ENCODE data around the gene CIB4.
"Not testable (repeated sequence)": the region's sequence is repeated elsewhere in the genome, so short reads cannot be mapped to it uniquely, and the experiment has no call there.

Gene CIB4

DNA sequence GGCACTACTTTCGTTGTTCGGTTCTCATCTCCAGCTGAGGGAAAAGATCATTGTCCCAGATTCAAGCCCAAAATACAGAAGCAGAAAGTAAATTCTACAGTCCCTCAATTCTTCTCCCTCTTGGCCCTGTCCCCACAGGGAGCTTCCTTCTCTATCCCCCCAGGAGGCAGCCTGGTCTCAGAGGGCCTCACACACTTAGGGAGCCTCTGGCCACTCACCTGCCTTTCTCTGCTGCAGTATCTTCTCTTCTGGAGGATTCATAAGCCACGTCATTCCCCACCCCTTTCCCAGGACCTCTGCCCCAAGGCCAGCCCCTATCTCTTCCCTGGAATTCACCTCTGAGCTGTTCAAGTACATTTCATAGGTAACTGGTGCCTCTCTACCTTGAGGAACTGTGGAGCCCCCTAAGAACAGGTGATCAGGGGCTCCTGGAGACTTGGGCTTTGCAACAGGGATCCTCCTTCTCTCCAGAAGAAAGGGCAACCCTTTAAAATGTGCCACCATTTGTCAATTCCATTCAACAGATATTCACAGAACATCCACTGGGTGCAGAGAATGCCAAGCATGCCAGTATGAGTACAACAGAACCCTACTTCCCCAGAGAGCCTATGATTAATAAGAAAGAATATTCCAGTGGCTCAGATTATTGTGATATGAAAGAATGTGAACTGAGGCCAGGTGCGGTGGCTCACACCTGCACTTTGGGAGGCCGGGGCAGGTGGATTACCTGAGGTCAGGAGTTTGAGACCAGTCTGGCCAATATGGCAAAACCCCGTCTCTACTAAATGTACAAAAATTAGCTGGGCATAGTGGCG is 72.9 kb downstream of the CIB4 start:
- no peak for DNase-seq (ENCODE audit: low read depth in 2 of 2)

DNA sequence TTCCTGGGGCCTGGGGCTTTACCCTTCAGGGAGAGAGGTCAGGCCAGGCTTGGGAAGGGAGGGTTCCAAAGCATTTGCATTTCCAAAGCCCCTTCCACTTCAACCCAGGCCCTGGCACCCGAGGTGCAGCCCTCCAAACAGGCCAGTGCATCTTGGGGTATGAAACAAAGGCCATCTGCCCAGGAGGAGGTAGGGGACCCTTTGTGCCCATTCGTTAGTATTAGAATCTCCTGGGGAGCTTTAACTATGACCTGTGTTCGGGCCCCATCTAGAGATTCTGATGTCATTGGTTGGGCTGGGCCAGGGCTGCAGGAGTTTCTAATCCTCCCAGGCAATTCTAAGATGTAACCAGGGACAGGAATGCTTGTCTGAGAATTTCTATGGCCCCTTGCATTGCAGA is 73.6 kb downstream of the CIB4 start:
- DNase-seq (ENCODE audit: low read depth in 2 of 2) = no peak

DNA sequence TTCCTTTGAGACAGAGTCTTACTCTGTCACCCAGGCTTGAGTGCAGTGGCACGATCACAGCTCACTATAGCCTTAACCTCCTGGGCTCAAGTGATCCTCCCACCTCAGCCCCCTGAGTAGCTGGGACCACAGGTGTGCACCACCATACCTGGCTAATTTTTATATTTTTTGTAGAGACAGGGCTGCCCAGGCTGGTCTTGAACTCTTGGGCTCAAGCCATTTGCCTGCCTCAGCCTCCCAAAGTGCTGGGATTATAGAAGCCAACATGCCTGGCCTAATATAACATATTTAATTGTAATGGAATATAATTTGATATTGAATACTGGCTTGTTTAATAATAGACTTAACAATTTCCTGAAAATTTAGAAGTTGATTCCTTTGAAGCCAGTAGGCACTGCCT is 74.4 kb downstream of the CIB4 start:
- not testable (repeated sequence) for DNase-seq (ENCODE audit: low read depth in 2 of 2)

DNA sequence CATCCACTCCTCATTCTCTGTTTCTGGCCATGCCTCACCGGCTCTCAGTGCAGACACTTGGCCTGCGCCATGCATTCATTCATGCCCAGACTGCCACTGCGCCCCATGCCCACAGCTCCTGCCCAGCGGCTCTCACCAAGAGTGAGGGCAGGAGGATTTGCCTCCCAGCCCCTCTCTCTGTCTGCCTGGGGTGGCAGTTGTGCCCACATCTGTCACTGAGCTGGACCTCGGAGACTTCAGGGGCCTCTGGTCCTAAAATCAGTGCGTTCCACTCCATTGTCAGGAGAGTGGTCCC is 75.1 kb downstream of the CIB4 start:
- DNase-seq (ENCODE audit: low read depth in 2 of 2) = no peak

DNA sequence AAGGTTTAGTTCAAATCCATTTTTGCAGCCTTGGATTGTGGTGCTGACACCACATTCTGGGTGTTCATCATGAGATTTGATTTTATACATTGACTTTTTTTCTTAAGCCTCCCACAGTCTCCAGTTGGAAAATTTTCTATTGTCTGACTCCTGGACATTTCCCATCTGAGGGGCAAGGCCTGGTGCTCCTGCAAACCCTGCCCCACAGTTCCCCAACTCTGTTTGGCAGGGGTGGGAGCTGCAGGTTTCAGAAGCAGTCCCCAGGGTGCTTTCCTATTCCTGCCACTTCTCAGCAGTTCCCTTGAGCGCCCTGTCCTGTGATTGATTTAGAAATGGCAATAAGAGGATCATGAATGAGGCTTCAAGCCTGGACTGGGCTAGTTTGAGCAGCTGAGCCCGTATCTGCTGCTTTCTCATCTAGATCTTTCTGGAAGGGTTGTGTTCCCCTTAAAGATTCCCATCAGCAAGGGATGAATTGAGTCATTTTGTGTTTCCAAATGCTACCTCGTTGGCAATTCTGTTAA is 77.0 kb downstream of the CIB4 start:
- DNase-seq (ENCODE audit: low read depth in 2 of 2) = no peak

DNA sequence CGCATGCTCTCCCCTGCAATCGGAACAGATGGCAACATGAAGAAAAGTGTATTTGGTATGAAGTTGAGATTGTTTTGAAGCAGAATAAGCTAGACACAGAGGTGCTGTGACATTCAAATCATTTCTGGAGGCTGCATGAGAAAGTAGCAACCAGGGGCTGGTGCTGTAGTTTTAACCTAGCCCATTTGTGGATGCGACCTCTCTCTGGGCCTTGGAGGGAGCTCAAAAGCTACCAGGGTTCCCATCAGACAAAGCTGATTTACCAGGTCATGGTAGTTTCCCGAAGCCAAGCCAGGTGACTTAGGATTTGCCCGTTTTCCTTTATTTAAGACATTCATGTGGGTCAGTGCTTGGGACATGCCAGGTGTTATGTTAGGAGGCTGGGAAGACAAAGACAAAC is 77.5 kb downstream of the CIB4 start:
- no peak for DNase-seq (ENCODE audit: low read depth in 2 of 2)

DNA sequence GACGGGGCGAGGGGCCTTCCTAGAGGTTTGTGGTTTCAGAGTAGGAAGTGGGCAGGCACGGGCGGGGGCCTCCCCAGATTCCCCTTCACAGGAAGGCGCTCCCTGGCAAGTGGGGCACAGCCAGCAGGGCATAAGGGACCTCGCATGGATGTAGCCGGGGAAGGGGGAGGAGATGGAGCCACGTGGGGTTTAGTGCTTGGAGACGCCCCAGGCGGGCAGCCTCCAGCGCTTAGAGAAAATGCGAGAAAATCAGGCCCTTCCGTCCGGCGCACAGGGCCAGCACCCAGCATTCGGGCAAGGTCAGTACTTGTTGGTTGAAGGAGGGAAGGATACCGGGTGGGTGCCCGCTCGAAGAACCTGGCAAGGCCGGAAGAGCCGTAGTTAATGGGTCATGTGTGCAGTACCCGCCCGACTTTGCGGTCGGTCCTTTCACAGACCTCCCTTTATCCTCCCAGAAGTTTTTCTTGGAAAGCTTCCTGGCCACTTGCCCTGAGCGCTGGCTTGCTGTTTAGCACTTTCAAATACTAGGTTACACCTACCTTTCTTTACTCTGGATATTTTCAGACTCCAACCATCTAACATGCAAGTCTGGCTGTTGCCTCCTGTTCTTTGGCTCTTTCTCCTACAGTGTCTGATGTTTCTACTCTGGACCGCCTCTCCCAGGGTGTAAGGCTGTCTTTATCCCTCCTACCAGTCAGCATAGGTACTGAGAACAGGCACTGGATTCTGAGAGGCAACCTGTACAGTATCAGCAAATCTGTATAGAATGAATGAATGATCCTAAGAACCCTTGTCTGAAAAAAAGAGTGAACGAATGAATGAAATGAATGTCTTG is 78.1 kb downstream of the CIB4 start:
- DNase-seq (ENCODE audit: low read depth in 2 of 2) = no peak

DNA sequence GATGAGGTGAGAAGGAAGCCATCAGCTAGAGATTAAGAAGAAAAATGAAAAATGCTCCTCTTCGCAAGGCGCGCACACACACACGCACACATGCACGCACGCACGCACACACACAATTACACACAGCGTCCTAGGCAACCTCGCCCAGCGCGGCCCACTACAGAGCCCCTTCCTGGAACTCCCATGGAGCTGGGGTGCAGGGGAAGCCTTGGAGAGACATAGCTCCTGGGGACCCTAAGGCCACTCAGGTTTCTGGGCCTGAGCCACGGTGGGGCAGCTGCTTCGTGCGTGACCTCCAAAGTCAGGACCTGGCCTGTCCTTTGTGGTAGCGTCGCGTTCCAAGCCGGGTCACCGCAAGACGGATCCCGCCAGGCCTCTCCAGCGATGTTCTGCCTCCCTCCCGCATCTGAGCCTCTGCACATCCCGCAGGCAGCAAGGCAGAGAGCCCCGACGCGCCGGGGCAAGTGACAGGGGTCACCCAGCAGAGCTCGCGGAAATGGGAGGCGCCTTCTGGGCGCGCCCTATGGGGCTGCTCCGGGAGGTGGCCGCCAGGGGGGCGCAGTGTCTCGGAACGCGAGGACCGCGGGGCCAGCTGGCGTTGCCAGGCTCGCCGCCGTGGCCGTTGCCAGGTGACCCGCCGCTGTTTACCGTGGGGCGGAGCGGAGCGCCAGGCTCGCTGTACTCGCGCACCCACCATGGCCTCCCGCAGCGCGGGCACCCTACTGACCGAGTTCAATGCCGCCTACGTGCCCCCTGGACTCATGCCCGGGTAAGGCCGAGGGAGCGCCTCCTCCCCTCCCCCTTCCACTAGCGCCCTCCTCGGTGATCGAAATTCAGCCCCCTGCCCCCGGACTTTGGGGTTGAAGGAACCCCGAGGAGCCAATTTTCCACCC is 79.0 kb downstream of the CIB4 start:
- DNase-seq (ENCODE audit: low read depth in 2 of 2) = no peak

DNA sequence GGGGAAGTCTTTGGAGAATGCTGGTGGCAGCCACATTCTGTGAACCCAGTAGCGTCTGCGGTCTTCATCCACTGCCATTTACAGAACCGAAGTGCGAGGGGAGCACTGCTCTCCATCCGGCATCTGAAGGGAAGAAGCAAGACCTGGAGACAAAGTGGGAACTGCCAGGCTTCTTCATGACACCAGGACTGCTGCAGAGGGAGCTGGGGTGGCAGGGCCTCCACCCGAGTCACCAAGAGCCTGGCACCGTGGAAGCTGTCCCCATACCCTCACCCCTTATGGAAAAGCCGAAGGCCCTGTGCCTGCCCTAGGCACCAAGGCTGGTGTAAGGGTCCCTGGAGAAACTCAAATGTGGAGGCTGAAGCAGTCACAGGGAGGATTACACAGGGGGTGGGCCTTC is 79.8 kb downstream of the CIB4 start:
- DNase-seq (ENCODE audit: low read depth in 2 of 2) = no peak

DNA sequence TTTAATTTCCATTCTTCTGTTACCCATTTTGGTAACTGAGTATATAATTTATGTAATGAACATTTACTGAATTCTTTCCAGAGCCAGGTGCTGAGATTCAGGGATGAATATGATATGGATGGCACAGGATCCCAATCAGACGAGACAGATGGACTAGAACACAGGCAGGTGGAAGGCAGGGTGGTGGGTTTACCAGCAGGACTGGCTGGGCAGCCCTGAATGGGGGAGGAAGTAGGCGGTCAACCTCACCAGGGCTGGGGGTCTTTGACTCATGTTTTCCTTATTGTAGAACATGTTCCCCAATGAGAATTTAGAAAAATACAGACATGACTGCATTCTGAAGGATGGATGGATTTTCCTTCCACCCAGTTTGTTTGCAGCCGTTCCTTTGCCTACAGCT is 80.3 kb downstream of the CIB4 start:
- no peak for DNase-seq (ENCODE audit: low read depth in 2 of 2)

DNA sequence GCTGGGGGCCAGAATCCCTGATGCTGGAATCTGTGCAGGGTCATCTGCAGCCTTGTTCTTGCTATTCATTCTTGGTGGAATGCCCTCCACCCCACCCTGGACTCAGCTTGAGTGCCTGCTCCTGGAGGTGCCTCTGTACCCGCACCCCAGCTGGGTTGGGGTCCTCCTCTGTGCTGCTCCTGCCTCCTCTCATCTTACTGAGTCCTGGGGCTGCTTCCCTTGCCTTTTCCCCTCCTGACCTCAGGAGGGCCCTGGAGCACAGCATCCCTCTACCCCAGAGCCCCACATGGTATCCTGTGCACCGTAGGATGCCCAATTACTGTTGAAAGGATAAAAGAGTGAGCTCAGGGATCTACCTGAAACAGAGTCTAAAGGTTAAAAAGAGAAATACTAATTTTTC is 81.6 kb downstream of the CIB4 start:
- DNase-seq (ENCODE audit: low read depth in 2 of 2) = no peak

DNA sequence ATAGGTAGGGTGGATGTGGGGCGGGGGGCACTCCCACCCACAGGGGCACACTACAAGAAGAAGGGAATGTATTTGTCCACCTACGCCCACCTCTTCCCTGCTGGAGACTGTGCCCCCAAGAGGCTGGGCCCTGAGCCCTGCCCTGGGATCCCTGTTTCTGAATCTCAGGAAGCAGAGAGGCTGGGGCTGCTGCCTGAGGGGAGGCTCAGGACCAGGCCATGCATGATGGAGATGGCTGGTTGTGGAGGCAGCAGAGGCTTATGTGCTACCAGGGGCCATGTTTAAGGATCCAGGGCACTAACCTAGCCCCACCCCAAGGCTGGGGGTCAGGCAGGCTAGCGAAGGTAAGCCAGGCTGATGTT is 82.1 kb downstream of the CIB4 start:
- DNase-seq (ENCODE audit: low read depth in 2 of 2) = no peak

DNA sequence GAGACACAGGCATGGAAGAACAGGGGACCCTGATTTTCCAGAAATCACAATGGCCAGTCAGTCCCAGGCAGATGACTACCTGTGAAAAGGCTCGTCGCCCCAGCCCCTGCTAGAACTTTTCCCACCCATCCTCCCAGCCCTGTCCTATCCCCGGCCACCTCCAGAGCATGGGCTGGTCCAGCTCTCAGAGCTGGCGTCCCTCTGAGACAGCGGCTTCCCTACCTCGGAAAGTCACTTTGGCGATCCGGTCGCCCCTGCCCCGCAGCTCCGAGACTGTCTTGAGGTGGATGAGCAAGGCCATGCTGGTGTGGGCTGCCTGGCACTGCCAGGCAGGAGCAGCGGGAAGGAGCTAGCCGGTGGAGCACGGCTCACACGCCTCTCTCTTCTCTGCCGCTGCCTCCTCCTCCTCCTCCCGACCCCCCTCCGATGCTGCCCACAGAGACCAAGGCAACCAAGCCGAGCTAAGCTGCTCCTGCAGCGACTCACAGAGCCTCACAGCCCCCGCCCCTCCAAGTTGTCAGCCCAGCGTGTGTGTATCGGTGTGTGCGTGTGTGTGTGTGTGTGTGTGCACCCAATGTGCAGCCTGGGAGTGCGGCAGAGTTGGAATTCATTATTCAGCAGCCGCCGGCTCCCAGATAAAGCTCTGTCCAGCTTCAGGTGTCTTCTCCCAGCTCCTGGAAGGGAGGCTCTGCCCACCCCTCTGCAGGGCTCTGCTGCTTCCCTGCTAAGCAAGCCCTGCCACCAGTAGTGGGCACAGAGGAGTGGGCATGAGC is 82.7 kb downstream of the CIB4 start:
- no peak for DNase-seq (ENCODE audit: low read depth in 2 of 2)

DNA sequence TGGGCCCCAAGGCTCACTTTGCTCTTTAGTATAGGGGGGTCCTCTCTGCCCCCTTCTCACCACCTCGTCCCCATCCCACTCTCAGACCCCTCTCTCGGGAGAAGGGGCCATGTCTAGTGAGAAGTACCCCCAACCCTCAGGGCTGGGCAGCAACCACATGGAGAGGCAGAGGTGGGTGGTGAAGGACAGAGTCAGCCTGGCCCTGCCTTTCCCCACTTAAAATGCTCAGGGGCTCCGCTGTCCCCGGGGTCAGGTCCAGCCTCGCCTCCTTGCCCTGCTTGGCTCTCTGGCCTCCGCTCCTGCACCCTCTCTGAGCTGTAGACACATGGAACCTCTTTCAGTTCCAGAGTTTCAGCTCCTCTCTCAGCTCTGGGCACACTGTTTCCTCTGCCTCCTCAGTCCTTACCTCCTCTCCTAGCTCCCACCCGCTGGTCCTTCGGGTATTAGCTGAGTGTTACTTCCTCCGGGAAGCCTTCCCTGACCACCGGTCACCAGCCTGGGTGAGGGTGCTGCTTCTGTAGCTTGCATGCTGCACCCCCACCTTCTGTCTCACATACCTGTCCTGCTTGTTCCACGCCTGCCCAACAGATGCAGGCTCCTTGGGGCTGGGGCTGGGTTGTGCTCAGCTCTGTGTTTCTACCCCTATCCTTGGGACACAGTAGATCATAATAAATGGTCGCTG is 83.8 kb downstream of the CIB4 start:
- no peak for DNase-seq (ENCODE audit: low read depth in 2 of 2)

DNA sequence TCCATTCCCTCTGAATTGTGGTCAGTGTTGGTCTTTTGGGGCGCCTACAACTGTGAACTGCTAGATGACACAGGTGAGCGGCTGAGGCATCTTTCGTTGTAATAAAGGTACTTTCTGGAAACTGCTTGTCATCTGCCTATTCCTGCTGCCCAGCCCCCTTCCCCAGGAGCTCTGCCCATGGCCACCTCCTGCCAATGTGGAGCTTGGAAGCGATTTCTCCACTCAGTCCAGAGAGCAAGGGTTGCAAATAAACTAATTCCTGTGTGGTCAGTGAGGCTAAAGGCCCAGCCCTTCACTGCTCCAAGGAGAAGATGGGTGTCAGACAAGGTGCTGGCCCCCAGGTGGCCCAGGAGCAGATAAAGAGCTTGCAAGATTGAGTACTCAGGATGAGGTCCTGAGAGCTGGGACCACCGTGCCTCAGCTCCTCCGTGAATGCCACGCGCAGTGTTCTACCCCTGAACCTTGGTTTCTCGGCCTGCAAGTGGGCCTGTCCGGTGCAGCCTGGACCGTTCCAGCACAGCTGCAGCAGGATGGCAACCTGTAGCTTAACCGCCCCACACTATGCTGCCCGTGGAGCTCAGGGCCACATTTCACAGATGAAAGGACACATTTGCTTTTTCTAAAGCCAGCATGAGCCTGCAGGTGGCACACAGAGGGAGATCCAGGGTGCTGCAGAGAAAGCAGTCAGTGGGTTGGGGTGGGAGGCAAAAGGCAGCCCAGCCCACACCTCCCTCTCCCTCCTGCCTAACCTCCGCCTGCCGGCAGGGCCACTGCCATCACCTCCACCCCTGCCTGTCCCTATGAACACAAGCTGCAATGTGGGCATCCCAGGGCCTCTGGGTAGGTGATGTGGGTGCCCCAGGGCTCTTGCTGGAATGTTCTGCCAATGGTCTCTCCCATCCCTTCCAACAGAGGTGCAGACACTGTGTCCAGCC is 84.6 kb downstream of the CIB4 start:
- DNase-seq (ENCODE audit: low read depth in 2 of 2) = no peak

DNA sequence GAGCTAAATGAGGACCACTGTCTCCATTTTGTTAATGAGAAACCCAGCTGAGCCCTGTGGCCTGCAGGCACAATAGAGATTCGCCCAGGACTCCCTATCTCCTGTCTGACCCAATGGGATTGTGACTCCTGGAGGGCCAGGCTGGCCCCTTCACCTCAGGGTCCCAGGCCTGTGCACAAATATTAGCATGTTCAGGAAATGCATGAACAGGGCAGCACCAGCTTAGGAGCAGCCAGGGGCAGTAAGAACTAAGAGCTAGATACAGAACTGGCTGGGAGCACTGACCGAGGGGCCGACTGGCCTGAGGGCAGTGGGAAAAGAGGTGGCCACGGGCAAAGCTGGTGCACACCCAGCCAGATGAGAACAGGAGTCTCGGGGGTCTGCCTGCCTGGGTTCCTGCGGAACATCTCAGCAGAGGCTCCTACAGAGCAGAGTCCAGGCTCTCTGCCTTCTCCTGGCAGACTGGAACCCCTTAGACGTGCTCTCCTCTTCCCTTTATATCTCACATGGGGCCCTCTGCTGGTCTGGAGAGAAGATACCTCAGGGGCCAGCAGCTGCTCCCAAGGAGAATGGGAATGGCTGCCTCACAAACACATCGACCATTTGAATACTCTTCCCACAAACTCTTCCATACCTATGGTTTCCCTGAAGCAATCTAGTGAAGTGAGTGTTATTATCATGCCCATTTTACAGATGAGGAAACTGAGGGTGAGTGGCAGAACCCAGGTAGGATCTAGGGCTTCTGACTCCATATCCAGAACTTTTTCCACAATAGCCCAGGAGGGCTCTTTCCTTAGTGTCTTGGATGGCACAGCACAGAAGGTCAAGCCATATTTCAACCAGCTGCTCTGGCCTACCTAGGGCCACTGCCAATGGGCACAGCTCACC is 85.7 kb downstream of the CIB4 start:
- no peak for DNase-seq (ENCODE audit: low read depth in 2 of 2)

DNA sequence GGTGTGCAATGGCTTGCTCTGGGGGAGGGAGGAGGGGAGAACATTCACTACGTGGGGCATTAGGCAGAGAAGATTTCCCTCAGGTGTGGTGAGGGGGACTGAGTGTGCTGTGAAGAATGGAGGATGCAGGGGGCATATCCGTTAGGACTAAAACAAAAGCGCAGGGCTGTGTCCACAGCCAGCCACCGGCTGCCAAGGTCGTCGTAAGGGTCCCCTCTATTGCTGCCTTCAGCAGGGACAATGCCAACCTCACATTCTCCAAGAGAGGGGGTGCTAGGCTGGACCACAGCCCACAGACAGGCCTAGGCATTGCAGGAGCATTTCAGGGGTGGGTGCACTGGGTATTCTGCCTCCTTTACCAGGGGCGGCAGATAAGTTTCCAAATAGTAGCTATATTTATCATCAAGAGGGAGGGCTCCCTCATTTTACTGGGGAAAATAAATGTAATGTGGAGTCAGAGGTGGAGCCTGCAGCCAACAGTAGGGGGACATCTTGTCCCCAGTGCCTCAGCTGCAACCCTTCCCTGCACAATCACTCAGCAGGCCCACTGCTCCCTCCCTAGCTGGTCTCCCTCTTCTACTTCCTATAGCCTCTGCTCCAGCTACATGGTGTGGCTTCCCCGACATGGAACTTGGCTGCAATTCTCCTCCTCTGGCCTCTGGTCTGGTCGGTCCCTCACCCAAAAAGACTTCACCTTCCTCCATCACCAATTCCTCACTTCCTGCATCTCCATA is 88.4 kb downstream of the CIB4 start:
- DNase-seq (ENCODE audit: low read depth in 2 of 2) = no peak

All from stimulated activated CD4-positive, alpha-beta T cell treated with anti-CD3 and anti-CD28 coated beads, Interleukin-1b, Interleukin-23, amount 100 ng/mL, for 1 hour (primary cell).